NCI-H1092 treated with DMSO at 0.1 percent for 48 hours (cell line): ENCODE results near the gene PTPRH.
"Not testable (repeated sequence)": the region's sequence is repeated elsewhere in the genome, so short reads cannot be mapped to it uniquely, and the experiment has no call there.

Experiments used
- DNase-seq: peaks from one replicate; lab custom pipeline; 2025; lab: John Stamatoyannopoulos, UW

The PTPRH gene

GRCh38 chr19:55158848-55159749 lies 50.2 kb downstream of the PTPRH start:
- DNase-seq = no peak

- DNase-seq = no peak
Observed at GRCh38 chr19:55158423-55158822, 50.9 kb downstream of the PTPRH start.

- DNase-seq = no peak
Observed at GRCh38 chr19:55157064-55157908, 52.0 kb downstream of the PTPRH start, which contains the start of gene TNNI3. Gene TNNI3, minus strand, starts transcription at chr19:55157732. Its CDS starts 143 bp downstream, at chr19:55157589.

- peak; percentile 39 for DNase-seq
Observed at GRCh38 chr19:55156202-55157063, 52.9 kb downstream of the PTPRH start.

GRCh38 chr19:55155784-55156183 lies 53.5 kb downstream of the PTPRH start:
- not testable (repeated sequence) for DNase-seq

GRCh38 chr19:55153652-55154264 lies 55.5 kb downstream of the PTPRH start:
- no peak for DNase-seq

- no peak for DNase-seq
Observed at GRCh38 chr19:55152017-55152416, 57.3 kb downstream of the PTPRH start.

GRCh38 chr19:55149078-55150003 lies 60.0 kb downstream of the PTPRH start, which contains the start of gene TNNT1:
Gene TNNT1, minus strand, starts transcription at chr19:55149206. Its CDS starts 2,049 bp downstream, at chr19:55147157.
- DNase-seq = no peak

GRCh38 chr19:55147545-55148251 lies 61.6 kb downstream of the PTPRH start:
- no peak for DNase-seq

- no peak for DNase-seq
Observed at GRCh38 chr19:55146705-55147273, 62.5 kb downstream of the PTPRH start.

GRCh38 chr19:55146078-55146704 lies 63.1 kb downstream of the PTPRH start:
- DNase-seq = no peak

GRCh38 chr19:55145232-55145631 lies 64.1 kb downstream of the PTPRH start:
- no peak for DNase-seq

GRCh38 chr19:55141696-55142095 lies 67.6 kb downstream of the PTPRH start:
- DNase-seq = no peak

GRCh38 chr19:55137915-55138314 lies 71.4 kb downstream of the PTPRH start:
- DNase-seq = no peak

- no peak for DNase-seq
Observed at GRCh38 chr19:55136399-55137102, 72.8 kb downstream of the PTPRH start.

GRCh38 chr19:55134736-55135135 lies 74.6 kb downstream of the PTPRH start:
- no peak for DNase-seq

GRCh38 chr19:55133639-55134444 lies 75.5 kb downstream of the PTPRH start:
- no peak for DNase-seq
